HG03196 (cell line): ENCODE results near the gene TPCN1.

Experiments used
- ATAC-seq: cut with Tn5 transposase; IDR thresholded peaks from one replicate; pipeline ENCODE4 v1.9.1; 2021; ENCODE audit not compliant: unreplicated experiment

TPCN1 gene

DNA sequence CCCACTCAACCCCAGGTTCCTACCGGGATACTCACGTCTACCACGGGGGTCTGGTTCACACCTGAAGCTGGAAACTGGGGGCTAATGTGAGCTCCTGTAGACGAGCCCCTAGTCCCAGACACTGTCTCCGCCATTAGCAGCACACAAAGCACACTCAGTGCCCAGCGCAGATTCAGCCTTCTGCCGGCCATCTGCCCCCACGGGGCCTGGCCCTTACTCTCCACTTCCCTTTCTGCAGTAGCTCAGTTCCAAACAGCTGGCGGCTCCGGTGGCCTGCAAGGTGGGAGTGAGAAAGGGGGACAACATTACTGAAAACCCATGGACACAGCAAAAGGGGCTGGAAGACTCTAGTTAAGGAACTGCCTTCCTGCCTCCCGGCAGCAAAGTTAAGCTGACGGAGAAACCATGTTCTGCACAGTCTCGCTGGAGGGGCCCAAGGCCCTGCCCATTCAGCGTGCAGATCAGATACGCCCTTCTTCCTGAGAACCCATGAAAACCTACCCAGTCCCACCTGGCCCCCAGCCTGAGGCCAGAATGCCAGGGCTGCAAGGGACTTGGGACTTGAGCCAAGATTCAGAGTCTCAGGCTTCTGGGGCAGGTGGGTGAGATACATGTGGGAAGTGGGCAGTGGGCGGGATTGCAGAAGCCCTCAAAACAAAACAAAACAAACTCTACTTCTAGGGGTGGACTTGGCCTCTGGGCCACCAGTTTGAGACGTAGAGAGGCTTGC, 111.6 kb downstream of the TPCN1 start:
- ATAC-seq: no peak

DNA sequence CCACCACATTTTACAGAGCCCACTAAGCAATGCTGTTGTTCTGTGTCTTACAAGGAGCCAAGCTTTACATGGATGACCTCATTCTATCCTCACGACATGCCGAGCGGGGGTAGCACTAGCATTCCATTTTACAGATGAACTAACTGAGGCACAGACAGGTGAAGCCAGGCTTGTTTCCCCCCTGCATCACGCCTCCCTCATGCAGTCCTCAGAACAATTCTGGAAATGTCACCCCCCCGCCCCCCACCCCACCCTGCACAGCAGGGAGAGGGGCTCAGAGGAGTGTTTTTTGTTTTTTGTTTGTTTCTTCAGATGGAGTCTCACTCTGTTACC, 112.1 kb downstream of the TPCN1 start:
- no peak for ATAC-seq

DNA sequence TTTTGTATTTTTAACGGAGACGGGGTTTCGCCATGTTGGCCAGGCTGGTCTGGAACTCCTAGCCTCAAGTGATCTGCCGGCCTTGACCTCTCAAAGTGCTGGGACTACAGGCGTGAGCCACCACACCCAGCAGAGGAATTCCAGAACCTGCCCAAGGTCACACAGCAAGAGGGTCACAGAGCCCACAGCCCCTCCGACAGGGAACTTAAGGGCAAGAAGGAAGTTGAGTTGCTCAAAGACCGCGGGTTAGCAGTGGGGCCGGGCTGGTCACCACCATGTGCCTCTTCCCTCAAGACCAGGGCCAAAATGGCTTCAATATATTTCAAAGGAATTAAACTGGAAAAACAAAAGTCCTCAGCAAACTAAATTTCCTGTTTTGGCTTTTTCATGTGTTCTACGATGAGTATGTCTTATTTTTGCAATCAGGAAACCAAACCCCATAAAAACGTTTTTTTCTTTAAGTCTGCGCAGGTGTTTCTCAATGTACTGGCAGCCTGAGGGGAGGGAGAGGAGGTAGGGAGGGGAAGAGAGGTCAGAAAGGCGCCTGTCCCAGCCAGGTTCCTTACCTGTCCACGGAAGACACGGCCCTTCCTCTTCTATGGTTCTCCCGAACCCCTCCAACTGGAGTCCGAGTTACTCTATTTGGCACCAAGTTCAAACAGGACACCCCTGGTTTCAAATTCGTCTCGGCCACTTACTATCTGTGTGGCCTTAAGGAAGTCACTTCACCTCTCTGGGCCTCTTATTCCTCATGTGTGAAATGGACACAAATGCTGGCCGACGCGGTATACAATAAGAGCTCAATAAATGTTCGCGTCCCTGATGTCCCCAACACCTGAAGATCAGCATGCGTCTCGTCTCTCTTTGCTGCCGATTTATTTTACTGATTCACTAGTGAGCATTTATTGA, 112.9 kb downstream of the TPCN1 start:
- ATAC-seq: peak; percentile 7

DNA sequence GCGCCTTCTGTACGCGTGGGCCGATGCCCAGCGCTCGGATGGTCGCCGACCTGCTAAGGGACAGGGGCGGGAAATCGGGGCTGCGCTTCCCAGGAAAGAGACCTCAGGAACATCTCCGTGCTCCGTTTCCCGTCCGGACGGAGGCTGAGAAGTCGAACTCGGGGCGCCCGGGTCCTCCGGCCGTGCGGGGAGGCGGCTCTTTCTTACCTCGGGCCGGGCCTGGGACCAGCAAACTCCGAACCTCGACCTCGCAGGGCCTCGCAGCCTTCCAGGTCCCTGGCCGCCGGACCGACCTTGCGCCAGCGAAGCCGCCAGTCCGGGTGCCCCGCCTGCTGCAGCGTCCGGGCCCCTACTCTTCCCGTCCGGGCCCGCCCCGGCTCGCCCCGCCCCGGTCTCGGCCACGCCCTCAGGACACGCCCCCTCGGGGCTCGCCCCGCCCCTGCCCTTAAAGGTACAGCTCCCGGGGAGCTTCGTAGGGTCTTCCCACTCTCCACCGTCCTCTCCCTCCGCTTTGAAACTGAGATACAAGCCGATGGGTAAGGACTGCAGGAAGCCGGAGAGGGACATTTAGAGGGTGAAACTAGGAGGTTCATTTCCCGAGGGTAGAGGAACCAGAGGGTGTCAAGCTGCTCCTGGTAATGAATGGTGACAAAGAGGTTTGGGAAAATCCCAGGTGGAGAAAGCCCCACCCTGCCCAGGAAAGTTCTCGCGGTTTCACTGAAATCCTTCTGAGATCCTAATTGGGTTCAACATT, 113.7 kb downstream of the TPCN1 start, which contains the start of gene SLC8B1:
Gene SLC8B1 (minus strand): TSS at position 324 of the 754 bp plus-strand sequence. CDS start 2,231 bp downstream, outside the sequence.
- ATAC-seq: peak; percentile 85

DNA sequence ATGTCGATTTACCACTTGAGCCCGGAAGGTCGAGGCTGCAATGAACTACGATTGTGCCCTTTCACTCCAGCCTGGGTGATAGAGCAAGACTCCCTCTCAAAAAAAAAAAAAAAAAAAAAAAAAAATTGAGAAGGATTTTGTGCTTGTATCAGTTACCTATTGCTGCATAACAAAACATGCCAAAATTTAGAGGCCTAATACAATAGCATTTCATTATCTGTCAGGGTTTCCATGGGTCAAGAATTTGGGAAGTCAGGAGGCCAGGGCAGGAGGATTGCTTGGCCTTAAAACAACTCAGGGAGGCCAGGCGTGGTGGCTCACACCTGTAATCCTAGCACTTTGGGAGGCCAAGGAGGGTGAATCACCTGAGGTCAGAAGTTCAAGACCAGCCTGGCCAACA, 118.3 kb downstream of the TPCN1 start:
- no peak for ATAC-seq

DNA sequence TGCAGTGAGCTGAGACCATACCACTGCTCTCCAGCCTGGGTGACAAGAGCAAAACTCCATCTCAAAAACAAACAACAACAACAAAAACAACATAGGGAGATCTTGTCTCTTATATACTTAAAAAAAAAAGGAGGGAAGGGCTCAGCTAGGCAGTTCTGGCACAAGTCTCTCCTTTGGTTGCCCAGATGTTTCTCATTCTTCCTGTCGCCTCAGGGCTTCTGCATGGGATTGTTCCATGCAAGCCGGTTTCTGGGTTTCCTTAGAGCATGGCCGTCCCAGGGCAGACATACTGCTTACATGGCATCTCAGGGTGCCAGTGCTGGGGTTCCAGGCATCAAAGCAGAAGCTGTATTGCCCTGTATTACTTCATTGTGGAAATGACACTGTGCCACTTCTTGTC, 118.8 kb downstream of the TPCN1 start:
- no peak for ATAC-seq

DNA sequence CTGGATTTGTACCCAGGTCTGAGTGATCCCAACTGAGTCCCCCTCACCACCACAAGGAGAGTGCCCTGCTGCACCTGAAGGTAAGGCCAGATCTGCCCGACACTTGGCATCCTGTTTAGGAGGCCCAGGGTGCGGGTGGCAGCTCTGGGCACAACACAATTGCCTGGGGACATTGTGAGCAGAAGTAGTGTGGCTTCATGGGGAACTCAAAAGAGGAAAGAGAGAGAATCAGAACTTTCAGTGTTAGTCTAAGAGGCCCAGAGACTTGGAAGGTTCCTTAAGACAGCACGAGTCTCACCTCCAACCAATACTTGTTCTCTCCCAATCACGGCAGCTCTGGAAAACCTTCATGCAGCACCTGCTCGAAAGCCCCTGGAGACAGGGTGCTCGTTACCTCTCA, 120.3 kb downstream of the TPCN1 start:
- ATAC-seq: no peak

DNA sequence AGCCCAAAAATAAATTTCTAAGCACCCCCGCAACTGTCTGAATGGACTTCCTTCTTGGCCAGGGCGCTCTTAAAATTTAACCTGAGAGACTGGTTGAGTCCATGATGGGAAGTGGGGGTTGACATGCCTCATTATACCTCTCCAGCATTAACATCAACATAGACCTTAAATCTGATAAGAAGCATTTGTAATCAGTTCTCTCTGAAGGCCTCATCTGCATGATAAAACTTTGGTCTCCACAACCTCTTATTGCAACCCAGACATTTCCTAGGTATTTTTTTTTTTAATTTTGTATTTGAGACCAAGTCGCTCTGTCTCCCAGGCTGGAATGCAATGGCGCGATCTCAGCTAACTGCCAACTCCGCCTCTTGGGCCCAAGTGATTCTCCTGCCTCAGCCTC, 124.1 kb downstream of the TPCN1 start:
- no peak for ATAC-seq

DNA sequence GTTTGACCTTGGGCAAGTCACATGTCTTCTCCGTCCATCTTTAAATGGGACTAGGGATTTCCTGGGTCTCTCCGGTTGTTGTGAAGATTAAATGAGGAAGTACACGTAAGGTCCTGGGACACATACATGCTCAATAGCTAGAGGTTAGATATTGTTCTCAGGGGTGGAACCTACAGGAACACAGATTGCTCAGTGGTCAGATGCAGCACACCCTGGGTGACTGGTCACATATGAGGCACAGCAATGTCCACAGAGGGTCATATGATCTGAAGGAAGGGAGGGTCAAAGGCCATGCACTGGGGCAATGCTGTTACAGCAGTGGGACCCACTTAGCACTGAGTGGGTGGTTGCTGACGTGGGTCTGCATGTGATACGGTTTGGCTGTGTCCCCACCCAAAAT, 125.1 kb downstream of the TPCN1 start:
- no peak for ATAC-seq

DNA sequence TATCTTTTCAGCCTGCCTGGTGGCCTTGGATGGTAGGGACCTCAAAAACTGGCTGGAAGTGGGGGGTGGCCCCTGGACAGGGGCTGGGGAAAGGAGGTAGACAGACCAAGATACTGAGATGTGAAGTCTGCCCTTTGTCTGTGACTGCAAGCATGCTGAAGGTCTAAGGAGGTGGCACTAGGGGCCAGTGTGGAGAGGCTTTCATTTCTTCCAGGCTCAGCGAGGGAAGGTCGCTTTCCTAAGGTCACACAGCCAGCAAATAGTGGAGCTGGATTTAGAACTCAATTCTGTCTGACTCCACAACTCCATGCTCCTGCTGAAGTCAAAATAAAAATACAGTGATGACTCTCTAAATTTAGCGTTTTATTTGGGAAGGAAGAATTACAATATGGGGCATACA, 125.8 kb downstream of the TPCN1 start:
- ATAC-seq: no peak

DNA sequence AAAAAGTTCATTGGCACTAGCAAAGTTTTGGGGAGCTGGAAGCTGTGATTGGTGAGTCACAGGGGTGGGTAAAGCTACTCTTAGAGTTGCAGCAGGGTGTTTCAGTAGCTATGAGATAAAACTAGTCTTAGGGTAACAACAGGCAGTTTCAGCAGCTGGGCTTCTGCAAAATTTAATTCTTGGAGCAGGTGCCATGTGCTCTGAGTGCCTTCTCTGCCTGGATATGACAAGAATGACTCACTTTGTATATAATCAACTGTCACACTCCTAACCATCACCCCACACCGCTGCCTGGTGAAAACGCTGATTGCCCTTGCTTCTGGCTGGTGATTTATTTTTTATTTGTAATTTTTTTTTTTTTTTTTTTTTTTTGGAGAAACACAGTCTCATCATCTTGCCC, 126.6 kb downstream of the TPCN1 start:
- ATAC-seq: no peak
